Adipose tissue (tissue), 3 donors: ENCODE measurements around the gene TNS3. TPM values are rescaled to one million over a fixed set of nuclear protein-coding genes. Genes with fewer than 3 reads are reported as not detected.
A peak's percentile ranks its signal among the peaks of the same experiment; 100 is the strongest.

ENCODE experiments used
- H3K27ac ChIP-seq: one replicate; pipeline ENCODE4 v1.5.1; 2013; ENCODE audit warnings: low read depth, low read length
- WGBS, 3 donors: extraction: QIAGEN DNeasy Blood & Tissue Kit; methylation state at CpG; one replicate each; pipeline ENCODE4 v1.1.7; 2013; 5-methylcytosine and 5-hydroxymethylcytosine counted together
- polyA plus RNA-seq, 3 donors: library from polyadenylated mRNA; stranded (reverse); fragments of 200-250 nt; gene quantifications; one replicate each; pipeline ENCODE4 v1.2.3, GENCODE V29; 2013
- donor health status: healthy with polysubstance abuse.
- donor health status: Bipolar disorder and iron deficiency.
- donor health status: healthy.

The TNS3 gene
- polyA plus RNA-seq, 3 donors: 23.2 to 45.4 (median 27.0) TPM

DNA sequence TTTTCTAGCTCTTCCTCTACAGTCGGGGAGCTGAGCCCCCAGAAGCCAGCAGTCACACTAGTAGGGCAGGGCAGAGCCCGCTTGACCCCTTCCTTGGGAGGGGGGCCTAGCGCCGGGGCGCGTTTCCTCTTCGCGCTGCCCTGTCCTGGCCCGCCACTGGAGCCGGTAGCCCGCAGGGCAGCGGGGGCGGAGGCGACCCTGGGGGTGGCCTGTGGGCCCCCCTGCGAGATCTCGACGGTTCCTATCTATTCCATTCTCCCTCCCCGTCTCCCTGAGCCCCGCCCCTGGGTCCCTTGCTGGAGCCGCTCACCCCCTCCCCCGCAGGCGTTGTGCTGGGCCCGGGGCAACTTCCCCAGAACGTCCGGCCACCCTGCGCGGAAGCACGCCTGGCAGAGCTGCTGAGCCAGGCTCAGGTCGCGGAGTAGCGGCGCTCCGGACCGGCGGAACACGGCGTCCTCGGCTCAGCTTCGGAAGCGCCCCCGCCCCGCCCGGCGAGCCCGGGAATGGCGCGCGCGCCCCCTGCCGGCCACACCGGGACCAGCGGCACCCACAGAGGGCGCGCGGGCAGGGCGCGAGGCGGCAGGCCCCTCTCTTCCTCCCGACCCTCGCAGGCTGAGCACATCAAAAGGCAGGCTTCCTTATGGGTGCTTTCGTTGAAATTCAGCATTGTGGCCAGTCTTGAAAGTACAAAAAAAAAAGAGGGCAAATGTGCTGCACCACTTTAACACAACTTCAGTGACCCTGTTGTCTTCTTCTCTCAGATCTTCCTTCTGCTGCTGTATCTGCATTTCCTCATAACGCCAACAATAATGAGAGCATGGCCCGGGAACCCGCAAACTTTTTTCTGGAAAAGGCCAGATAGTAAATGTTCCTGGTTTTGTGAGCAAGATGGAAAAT lies 327.6 kb downstream of the TNS3 start:
- 1 to 2% (median 2%) methylated on average over 61 to 64 of the region's 64 CpGs for WGBS, 3 donors
- peak overlapping the region; percentile 29 for H3K27ac ChIP-seq

- WGBS, 3 donors: 2 to 10% (median 5%) methylated on average over 14 of the region's 14 CpGs
Measured at GRCh38 chr7:47253650-47254080, 328.2 kb downstream of the TNS3 start.

DNA sequence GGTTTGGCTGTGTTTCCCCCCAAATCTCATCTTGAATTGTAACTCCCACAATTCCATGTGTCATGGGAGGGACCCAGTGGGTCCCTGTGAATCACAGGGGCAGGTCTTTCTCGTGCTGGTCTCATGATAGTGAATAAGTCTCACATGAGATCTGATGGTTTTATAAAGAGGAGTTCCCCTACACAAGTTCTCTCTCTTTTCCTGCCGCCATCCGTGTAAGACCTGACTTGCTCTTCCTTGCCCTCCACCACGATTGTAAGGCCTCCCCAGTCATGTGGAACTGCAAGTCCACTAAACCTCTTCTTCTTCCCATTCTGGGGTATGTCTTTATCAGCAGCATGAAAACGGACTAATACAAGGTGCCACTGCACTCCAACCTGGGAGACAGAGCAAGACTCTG lies 329.2 kb downstream of the TNS3 start:
- 90 to 97% (median 94%) methylated on average over 5 of the region's 5 CpGs for WGBS, 3 donors
- no peak overlapping the region for H3K27ac ChIP-seq

More at GRCh38 chr7:47253650-47254080, 328.2 kb downstream of the TNS3 start:
- peak overlapping the region; percentile 29 for H3K27ac ChIP-seq

DNA sequence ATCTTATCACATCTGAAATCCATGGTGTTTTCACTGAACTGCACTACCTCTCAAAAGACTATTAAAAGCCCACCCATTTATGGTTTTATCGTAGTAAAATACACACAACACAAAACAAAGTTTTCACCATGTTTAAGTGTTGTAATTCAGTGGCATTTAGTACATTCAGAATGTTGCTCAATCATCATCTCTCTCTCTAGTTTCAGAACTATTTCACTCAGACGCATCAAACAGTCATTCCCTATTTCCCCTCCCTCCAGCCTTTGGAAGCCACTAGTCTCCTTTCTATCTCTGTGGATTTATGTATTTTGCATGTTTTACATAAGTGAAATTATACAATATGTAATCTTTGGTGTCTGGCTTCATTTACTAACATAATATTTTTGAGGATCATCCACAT lies 332.6 kb downstream of the TNS3 start:
- no peak overlapping the region for H3K27ac ChIP-seq
- WGBS, 3 donors: 58 to 88% (median 62%) methylated on average over 2 of the region's 2 CpGs

DNA sequence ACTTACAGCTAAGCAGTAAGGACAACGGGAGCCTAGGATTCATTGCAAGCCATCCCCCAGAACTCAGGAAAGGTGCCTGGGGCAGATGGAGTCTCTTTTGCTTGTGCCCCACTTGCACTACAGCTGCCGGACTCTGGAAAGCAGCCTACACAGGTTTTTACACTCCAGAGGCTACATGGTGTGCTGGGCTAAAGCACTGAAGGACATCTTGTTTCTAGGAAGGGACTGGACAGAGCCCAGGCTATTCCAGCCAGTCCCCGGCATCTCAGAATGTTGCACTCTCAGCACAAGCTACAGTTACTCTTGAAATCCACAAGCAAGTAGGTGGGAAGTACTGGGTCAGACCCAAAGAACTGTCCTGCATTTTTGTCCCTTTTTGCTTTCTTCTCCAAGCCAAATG lies 333.1 kb downstream of the TNS3 start:
- H3K27ac ChIP-seq: no peak overlapping the region
- whole genome bisulfite sequencing, 3 donors: 74 to 88% (median 76%) methylated on average over 3 of the region's 3 CpGs

GRCh38 chr7:47247132-47247531 lies 334.8 kb downstream of the TNS3 start:
- no peak overlapping the region for H3K27ac ChIP-seq
- WGBS, 3 donors: 53 to 87% (median 59%) methylated on average over 5 of the region's 5 CpGs

DNA sequence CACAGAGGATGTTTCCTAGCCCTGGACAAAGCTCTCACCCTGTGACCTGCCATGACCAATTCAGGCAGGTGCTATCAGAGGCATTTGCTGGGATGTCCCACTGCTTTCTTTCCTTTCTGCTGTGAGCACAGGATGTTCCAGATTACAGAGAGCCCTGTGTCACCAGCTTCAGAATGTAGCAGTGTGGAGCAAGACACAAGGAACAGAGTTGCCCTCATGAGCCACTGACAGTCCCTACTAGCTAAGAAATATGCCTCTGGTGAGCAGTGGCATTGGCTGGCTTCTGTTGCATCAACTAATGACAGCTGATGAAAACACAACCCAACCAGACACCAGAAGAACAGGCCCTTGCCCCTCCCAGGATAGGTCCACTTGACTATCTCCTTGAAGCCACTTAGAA lies 337.2 kb downstream of the TNS3 start:
- H3K27ac ChIP-seq: no peak overlapping the region

DNA sequence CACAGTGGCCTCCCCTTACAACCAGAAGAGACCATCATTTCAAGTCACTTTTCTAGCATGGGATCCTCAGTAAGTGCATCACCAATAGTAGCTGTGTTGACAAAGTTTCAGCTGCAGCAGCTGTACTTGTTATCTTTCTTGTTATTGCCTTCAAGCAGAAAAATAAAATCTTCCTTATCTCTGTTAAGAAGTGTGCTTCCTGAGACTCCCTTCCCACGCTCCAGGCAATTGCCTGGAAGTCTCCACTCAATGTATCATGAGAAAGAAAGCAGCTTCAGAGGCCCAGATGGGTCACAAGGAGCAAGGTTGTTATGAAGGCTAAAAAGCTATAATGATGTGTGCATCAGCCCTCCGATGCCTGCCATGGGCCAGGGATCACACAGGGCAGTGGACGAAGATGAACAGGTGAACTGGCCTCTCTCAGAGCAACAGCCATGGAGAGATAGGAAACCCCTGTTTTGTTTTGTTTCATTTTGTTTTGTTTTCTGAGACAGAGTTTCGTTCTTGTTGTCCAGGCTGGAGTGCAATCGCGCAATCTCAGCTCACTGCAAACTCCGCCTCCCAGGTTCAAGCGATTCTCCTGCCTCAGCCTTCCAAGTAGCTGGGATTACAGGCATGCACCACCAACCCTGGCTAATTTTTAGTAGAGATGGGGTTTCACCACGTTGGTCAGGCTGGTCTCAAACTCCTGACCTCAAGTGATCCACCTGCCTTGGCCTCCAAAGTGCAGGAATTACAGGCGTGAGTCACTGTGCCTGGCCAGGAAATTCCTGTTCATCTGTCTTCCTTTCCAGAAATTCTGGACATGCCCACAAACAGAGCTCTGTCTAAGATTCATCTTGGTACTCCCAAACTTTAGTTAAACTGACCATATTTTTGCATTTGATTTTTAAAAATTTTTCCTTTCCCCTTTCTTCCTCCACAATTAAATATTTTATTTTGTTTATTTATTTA lies 340.5 kb downstream of the TNS3 start:
- 84 to 87% (median 86%) methylated on average over 10 of the region's 10 CpGs for WGBS, 3 donors
- H3K27ac ChIP-seq: no peak overlapping the region

GRCh38 chr7:47239931-47240421 lies 341.9 kb downstream of the TNS3 start:
- WGBS, 3 donors: 55 to 69% (median 64%) methylated on average over 3 of the region's 3 CpGs
- H3K27ac ChIP-seq: no peak overlapping the region

- WGBS, 3 donors: 77 to 82% (median 78%) methylated on average over 7 of the region's 7 CpGs
Measured at GRCh38 chr7:47239034-47239433, 342.9 kb downstream of the TNS3 start.

GRCh38 chr7:47236480-47237129 lies 345.3 kb downstream of the TNS3 start:
- no peak overlapping the region for H3K27ac ChIP-seq
- 49 to 74% (median 56%) methylated on average over 3 of the region's 3 CpGs for WGBS, 3 donors

More at GRCh38 chr7:47239034-47239433, 342.9 kb downstream of the TNS3 start:
- no peak overlapping the region for H3K27ac ChIP-seq

- WGBS, 3 donors: 52 to 74% (median 64%) methylated on average over 1 of the region's 1 CpG
Measured at GRCh38 chr7:47233996-47234395, 347.9 kb downstream of the TNS3 start.

DNA sequence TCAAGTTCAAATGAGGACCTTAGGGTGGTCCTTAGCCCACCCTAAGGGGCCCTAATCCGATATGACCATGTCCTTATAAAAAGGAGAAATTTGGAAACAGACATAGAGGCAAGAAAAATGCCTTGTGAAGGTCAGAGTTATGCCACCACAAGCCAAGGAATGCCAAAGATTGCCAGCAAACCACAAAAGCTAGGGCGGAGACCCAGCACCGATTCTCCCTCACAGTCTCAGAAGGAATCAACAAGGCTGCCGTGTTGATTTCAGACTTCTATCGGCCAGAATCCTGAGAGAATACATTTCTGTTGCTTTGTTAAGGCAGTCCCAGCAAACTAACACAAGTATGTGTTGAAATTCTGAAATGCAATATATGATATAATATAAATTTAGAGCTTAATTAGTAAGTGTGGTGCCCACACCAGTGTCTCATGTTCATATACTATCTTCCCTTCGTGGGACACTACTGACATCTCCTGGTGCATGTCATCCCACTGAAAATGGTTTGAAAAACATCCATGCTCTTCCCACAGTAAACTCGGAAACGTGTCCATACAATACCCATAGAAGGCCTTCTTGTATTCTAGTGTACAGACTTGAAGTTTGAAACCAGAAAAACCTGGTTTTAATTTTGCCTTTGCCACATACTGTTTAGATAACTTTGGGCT lies 349.0 kb downstream of the TNS3 start:
- 74 to 90% (median 79%) methylated on average over 8 of the region's 8 CpGs for WGBS, 3 donors
- H3K27ac ChIP-seq: no peak overlapping the region

More at GRCh38 chr7:47233996-47234395, 347.9 kb downstream of the TNS3 start:
- H3K27ac ChIP-seq: no peak overlapping the region

- WGBS, 3 donors: 91 to 100% (median 96%) methylated on average over 1 of the region's 1 CpG
- no peak overlapping the region for H3K27ac ChIP-seq
Measured at GRCh38 chr7:47231627-47232026, 350.3 kb downstream of the TNS3 start.

DNA sequence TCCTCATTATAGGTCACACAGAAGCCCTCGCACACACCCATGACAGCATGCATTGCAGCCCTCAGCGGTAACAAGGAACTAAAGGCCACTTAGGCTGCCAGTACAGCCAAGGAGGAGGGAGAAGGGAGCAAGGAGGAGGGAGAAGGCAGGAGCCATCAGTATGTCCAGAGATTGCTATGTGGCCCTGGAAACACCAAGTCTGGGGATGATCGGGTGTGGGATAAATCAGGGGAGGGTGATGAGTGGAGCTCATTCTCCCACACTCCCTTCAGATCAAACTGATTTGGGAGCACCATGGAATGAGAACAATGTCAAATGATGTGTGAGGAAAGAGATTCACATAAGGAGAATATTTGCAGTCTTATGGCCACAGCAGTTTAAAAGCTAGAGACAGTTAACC lies 350.9 kb downstream of the TNS3 start:
- H3K27ac ChIP-seq: no peak overlapping the region
- 91 to 95% (median 92%) methylated on average over 3 of the region's 3 CpGs for WGBS, 3 donors

GRCh38 chr7:47228386-47229014 lies 353.4 kb downstream of the TNS3 start:
- no peak overlapping the region for H3K27ac ChIP-seq
- 94 to 97% (median 97%) methylated on average over 9 to 11 of the region's 11 CpGs for WGBS, 3 donors

DNA sequence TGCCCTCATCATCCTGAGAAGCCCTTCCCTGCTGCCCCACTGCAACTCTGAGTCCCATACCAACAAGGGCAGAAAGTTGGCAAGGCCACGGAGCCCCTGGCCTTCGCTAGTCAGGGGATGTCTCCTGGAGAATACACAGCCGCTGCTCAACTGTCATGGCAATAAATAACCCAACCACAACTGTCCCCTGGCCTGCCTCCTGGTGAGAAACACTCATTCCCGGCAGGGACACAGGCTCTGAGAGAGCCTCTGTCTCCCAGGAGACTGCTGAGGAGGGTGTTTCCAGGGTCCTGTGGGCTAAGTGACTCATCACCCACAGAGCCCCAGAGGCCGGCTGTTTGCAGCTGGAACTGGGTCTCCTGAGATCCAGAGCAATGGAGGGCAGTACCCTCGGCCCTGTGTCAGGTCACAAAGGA lies 354.1 kb downstream of the TNS3 start:
- H3K27ac ChIP-seq: no peak overlapping the region
- 38 to 75% (median 40%) methylated on average over 6 of the region's 6 CpGs for WGBS, 3 donors
